NCI-H187 (cell line): Measurements from ENCODE around the gene FRS3.
"Not testable (repeated sequence)": the region's sequence is repeated elsewhere in the genome, so short reads cannot be mapped to it uniquely, and the experiment has no call there.

Experiments
- DNase-seq, 2 experiments: peaks; one replicate each; lab custom pipeline; 2025; lab: John Stamatoyannopoulos, UW

Gene FRS3

DNA sequence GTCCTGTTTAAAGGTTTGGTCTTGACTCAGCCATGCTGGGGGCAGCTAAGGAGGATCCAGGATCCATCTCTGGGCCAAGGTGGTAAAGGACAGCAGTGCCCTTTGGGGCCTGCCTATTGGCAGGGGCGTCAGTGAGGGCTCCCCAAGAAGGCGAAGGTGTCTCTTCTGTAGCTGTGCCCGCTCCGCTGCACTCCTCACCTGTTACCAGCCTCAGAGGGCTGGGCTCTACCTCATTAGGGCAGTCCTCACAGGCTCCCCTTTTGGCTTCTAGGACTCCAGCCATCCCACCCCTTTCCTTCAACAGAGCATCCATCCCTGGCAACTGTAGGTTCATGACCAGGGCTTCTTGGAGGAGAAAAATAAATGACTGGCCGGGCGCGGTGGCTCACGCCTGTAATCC, 10.3 kb downstream of the FRS3 start:
- no peak for DNase-seq

GRCh38 chr6:41768545-41769308, 11.0 kb downstream of the FRS3 start:
- no peak for DNase-seq

DNA sequence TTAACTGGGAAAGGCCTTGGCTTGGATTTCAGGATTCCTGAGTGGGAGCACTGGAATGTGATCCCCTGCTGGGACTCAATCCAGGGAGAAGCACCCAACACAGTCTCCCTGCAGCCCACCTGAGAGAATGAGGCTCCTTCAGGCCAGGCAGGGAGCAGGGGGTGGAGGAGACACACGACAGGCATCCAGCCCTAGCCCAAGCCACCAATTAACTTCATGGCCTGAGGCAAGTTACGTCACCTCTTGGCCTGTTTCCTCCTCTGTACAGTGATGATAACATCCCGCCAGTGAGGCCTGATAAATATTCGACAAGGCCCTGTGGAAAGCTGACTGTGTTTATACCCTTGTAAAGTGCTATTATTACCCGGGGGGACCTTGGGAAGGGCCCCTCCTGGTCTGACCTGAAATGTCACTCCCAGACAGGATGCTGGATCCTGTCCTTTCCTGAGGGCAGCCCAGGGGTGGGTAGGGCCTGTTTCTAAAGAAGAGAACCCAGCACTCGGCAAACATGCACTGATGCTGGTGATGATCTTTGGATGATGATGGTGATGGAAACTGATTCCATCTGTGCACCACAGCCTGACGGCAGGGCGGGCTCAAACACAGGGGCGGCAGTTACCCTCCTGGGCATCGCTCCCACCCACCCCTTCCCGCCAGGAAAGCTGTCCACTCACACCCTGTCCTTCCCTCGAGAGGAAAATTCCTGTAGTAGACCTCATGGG, 12.4 kb downstream of the FRS3 start:
- no peak for DNase-seq

DNA sequence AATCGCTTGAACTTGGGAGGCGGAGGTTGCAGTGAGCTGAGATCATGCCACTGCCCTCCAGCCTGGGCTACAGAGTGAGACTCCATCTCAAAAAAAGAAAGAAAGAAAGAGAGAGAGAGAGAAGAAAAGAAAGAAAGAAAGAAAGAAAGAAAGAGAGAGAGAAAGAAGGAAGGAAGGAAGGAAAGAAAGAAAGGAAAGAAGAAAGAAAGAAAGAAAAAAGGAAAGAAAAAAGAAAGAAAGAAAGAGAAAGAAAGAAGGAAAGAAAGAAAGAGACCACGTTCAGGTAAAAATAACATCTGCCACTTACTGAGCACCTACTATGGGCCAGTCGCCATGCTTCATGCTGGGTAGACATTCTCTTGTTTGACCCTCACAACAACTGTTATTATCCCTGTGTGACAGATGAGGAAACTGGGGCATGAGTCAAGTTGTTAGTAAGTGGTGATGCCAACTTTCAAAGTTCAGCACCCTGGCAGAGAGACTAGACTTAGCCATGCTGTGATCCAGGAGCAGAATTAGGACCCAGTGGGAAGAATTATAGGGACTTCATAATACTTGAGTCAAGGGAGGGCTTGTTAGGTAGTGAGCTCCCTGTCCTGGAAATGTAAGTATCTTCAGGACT, 13.5 kb downstream of the FRS3 start:
- not testable (repeated sequence) for DNase-seq

- no peak for DNase-seq
Measured at GRCh38 chr6:41763470-41763869, 16.2 kb downstream of the FRS3 start.

- no peak for DNase-seq
Measured at GRCh38 chr6:41759905-41760579, 19.7 kb downstream of the FRS3 start.

DNA sequence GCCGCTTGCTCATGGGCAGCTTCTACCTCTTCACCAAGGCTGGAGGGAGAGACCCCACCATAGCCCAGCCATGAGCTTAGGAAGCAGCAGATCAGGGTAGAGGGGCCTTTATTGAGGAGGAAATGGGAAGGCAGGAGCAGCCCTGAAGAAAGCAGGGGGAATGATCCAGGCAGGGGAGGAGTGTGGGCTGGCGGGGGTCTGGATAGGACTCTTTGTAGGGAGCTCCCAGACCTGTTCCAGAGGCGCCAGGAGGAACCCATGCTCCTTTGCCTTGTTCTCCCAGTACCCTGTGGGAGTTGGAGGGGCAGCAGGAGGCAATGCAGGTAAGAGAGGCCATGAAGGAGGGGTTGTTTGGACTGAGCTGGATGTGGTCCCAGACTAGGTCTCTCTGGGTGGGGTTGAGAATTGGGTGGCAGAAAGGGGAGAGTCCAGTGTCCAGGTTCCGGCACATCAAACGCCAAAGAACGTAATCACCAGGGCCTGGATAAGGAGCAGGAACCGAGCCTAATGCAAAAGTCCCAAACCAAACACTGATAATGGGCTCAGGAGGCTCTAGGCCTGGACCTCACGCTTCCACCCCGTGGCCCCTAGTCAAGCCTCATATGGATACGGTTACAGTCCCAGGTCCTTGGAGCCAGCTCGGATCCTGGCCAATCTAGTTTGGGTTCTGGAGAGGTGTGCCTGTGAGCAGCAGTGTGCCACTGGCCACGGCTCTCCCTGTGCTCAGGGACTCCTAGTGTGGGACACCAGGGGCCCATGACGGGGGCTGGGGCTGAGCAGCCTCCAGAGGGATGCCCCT, 20.4 kb downstream of the FRS3 start:
- no peak for DNase-seq

GRCh38 chr6:41758641-41759035, 21.1 kb downstream of the FRS3 start:
- DNase-seq: no peak

DNA sequence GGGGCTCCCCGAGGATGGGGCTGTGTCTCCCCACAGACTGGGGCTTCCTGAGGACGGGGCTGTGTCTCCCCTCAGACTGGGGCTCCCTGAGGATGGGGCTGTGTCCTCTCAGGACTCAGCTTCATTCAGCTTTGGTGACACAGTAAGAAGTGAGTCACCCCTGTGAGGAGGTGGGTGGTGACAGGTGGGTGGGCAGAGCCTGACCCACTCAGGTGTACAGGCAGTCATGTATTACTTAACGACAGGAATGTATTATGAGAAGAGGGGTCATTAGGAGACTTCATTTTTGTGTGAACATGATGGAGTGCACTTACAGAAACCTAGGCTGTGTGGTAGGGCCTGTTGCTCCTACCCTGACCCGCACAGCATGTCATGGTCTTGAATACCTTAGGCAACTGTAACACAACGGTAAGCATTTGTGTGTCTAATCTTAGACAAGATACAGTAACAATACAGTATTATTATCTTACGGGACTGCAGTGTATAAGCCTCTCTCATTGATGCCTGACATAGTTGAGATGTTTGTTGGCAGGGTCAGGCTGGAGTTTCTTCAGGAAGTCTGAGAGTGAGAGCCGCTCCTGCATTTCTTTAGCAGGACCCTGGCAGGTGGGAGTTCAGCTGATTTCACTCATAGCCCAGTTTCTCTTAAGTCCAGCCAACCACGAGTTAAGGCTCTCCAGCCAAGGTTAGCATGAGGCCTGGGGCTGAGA, 21.6 kb downstream of the FRS3 start:
- no peak for DNase-seq

GRCh38 chr6:41757271-41757670, 22.4 kb downstream of the FRS3 start:
- DNase-seq: no peak

DNA sequence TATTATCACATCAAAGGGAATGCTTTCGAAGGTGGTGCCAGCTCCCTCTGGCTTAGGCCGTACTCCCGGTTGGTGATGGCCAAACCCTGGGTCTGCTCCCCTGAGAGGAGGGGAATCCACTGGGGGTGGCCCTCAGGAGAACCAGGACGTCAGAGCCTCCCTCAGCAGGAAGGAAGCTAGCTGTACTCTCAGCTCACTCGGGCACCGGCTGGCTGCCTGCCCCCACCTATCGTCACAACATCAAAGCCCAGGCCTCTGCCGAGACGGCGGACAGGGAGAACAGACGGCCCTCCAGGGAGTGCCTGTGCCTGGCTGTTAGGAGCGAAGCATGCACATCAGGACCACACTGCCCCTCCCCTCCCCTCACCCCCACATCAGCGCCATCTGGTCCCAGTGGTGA, 23.3 kb downstream of the FRS3 start:
- DNase-seq: no peak

- no peak for DNase-seq
Measured at GRCh38 chr6:41755895-41756294, 23.8 kb downstream of the FRS3 start.

- no peak for DNase-seq
Measured at GRCh38 chr6:41750374-41750773, 29.3 kb downstream of the FRS3 start.

DNA sequence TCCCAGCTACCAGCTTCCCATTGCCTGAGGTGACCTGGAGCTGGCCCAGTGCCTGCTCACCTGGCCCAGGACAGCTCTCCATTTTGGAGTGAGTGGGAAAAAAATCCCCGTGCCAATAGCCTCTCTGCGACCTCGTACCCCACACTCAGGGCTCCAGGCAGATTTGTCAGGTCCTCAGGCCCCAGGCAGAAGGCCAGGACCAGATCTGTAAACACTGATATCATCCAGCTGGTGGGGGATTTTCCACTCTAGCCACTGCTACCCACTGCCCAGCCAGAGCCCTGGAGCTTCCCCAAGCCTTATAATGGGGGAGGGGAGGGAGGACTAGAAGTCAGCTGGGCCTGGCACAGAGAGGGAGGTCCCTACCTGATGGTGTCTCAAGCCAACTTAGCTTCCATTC, 31.2 kb downstream of the FRS3 start:
- no peak for DNase-seq

DNA sequence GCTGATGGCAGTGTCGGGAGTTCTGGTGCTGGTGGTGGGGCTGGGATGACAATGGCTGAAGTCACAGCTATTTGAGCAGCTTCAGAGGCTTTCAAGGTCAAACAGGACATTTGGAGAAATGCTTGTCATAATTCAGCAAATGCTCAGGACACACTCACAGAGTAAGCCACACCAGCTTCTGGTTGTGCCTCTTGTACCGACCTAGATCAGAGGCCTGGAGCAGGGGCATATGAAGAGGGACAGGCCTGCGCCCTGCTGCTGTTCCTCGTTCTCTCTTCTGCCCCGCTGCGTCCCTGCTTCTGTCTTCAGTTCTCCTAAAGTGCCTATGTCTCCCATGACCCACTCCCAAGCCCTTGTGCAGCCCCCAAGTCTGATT, 31.6 kb downstream of the FRS3 start:
- DNase-seq: no peak

DNA sequence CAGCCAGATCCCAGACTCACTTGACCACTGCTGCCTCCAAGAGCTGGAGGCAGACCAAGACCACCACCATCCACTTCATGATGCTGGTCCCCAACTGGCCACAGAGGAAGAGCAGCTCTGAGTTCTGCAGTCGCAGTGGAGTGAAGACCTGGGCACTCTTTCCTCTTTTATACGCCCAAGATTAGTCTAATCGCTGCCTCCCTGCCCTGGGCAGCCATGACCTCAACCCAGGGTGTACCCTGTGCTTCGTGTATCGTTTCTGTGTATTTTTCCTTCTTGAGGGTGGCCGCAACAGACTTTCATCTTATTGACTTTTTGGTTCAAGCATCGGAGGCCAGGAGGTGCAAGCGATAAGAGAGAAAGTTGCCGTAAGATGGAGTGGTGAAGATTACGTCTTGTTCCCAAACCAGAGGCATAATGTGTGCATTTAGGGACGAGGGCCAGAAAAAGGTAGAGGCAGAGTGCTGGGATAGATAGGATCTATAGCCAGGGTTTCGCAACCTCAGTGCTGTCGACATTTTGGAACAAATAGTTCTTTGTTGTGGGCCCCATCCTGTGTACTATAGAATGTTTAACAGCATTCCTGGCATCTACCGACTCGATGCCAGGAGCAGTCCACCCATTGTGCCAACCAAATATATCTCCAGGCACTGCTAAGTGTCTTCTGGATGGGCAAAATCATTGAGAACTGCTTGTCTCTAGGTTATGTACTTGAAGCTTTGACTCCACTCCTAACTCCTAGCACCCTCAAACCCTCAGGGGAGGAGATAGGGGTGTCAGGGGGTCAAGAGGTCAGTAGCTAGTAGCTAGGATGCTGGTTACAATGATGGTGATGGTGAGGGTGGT, 32.2 kb downstream of the FRS3 start, which contains the start of gene PGC:
PGC (minus strand) TSS at position 142 of the 846 bp plus-strand sequence; CDS start at position 79, 63 bp downstream.
- DNase-seq: no peak

GRCh38 chr6:41746107-41746506, 33.6 kb downstream of the FRS3 start:
- DNase-seq: no peak

- DNase-seq: no peak
Measured at GRCh38 chr6:41744236-41744787, 35.4 kb downstream of the FRS3 start.

DNA sequence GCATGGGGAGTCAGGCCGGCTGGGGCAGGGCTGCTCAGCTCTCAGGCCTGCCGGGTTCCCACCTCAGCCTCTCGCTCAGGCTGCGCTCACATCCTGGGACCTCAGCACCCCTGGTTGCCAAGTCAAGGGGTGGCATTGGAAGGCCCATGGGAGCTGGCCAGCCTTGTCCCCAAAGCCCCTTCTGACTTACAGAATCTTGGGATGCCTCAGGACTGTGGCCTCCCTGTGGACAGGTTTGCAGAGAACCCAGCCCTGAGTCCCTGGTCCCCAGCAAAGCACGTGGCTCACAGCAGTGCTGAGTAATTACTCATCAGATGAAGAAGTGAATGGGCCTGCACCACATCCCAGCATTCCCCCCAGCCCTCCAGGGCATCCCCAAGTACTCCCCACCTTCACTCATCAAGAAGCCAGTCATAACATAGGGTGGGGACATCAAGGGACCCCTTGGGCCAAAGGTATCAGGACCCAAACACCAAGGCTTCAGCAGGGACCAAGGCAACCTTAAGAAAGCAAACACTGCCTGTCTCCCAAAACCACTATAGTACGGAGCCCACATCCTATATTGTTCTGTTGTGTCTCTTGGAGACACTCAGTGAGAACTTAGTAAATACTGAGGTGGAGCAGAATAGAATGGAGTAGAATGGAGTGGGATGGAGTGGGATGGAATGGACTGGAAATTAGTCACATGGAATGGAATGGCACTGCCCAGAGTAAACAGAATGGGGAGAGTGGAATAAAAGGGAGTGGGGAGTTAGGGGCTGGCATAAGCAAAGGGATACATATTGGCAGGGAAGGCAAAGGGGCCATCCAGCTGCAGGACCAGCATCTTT, 36.1 kb downstream of the FRS3 start:
- DNase-seq: no peak
